Neural cell (in vitro differentiated cells): ENCODE measurements around the gene FRZB. TPM values are rescaled to one million over a fixed set of nuclear protein-coding genes. Genes with fewer than 3 reads are reported as not detected.

Experiments used
- H2AFZ ChIP-seq: fragments of 200-600, 300-800 bp; sonication (generic), shearing (Covaris generic); 2 replicates; pipeline ENCODE4 v1.6.0; 2014; ENCODE audit warnings: low read depth, mild to moderate bottlenecking, antibody characterized with exemption, low read length, moderate library complexity
- H3F3A ChIP-seq: fragments of 200-600 bp; shearing (Covaris generic); 2 replicates; pipeline ENCODE4 v1.6.1; 2016; ENCODE audit warnings: mild to moderate bottlenecking, moderate library complexity, mixed read lengths, antibody characterized with exemption, low read length; ENCODE audit not compliant: insufficient read depth, poor library complexity, severe bottlenecking
- H3K27ac ChIP-seq: fragments of 200-600, 300-800 bp; sonication (generic), shearing (Covaris generic); 2 replicates; pipeline ENCODE4 v1.5.1; 2014; ENCODE audit warnings: mild to moderate bottlenecking, low read length, moderate library complexity
- H3K27me3 ChIP-seq: fragments of 300-800, 200-600 bp; sonication (generic), shearing (Covaris generic); 2 replicates; pipeline ENCODE4 v1.6.0; 2014; ENCODE audit warnings: mild to moderate bottlenecking, low read depth, low read length, moderate library complexity; ENCODE audit not compliant: insufficient read depth
- H3K36me3 ChIP-seq: fragments of 300-800, 200-600 bp; sonication (generic), shearing (Covaris generic); 2 replicates; pipeline ENCODE4 v1.5.1; 2014; ENCODE audit warnings: mild to moderate bottlenecking, antibody characterized with exemption, low read length, moderate library complexity; ENCODE audit not compliant: insufficient read depth
- H3K4me2 ChIP-seq: fragments of 300-800, 200-600 bp; sonication (generic), shearing (Covaris generic); 2 replicates; pipeline ENCODE4 v1.6.0; 2014; ENCODE audit warnings: mild to moderate bottlenecking, low read length
- H3K4me3 ChIP-seq: fragments of 300-800, 200-600 bp; sonication (generic), shearing (Covaris generic); 2 replicates; pipeline ENCODE4 v1.5.1; 2014; ENCODE audit warnings: mild to moderate bottlenecking, low read length, moderate library complexity
- H3K79me2 ChIP-seq: fragments of 200-600 bp; shearing (Covaris generic); replicated peaks from 2 replicates; pipeline ENCODE4 v1.6.0; 2014; ENCODE audit warnings: mild to moderate bottlenecking, low read length, moderate library complexity; ENCODE audit not compliant: insufficient read depth
- H3K9ac ChIP-seq: fragments of 300-800, 200-600 bp; sonication (generic), shearing (Covaris generic); 2 replicates; pipeline ENCODE4 v1.6.1; 2016; ENCODE audit warnings: mild to moderate bottlenecking, low read length, mixed read lengths
- H3K9me2 ChIP-seq: fragments of 200-600 bp; shearing (Covaris generic); 2 replicates; pipeline ENCODE4 v1.6.1; 2016; ENCODE audit warnings: mild to moderate bottlenecking, low read length, mixed read lengths; ENCODE audit not compliant: insufficient read depth
- H3K9me3 ChIP-seq: fragments of 200-600, 300-800 bp; sonication (generic), shearing (Covaris generic); 2 replicates; pipeline ENCODE4 v1.6.1; 2016; ENCODE audit warnings: mild to moderate bottlenecking, mixed run types, low read length, moderate library complexity, mixed read lengths
- H4K20me1 ChIP-seq: fragments of 200-600 bp; shearing (Covaris generic); 2 replicates; pipeline ENCODE4 v1.6.1; 2016; ENCODE audit warnings: mild to moderate bottlenecking, mixed run types; ENCODE audit not compliant: insufficient read depth
- EP300 ChIP-seq: fragments of 450-650 bp; conservative IDR thresholded peaks from 2 replicates; pipeline ENCODE4 v1.6.1; 2014; ENCODE audit warnings: antibody characterized with exemption, mild to moderate bottlenecking, moderate library complexity; ENCODE audit not compliant: poor library complexity, severe bottlenecking
- EZH2 ChIP-seq: fragments of 200-600, 300-800 bp; shearing (Covaris generic), sonication (generic); IDR thresholded peaks from 2 replicates; pipeline ENCODE4 v1.6.1; 2014; ENCODE audit warnings: antibody characterized with exemption, low read length, borderline replicate concordance, mild to moderate bottlenecking; ENCODE audit not compliant: insufficient read depth, poor library complexity, severe bottlenecking
- MXI1 ChIP-seq: fragments of 450-650 bp; conservative IDR thresholded peaks from 2 replicates; pipeline ENCODE4 v1.6.1; 2014; ENCODE audit warnings: antibody characterized with exemption, mild to moderate bottlenecking; ENCODE audit not compliant: poor library complexity, severe bottlenecking
- POLR2AphosphoS5 ChIP-seq: IDR thresholded peaks from 2 replicates; pipeline ENCODE4 v1.6.1; 2012
- RAD21 ChIP-seq: fragments of 450-650 bp; conservative IDR thresholded peaks from 2 replicates; pipeline ENCODE4 v1.6.1; 2014; ENCODE audit warnings: antibody characterized with exemption, mild to moderate bottlenecking, moderate library complexity
- SMC3 ChIP-seq: fragments of 450-650 bp; conservative IDR thresholded peaks from 2 replicates; pipeline ENCODE4 v1.6.1; 2014; ENCODE audit warnings: antibody characterized with exemption, mild to moderate bottlenecking, moderate library complexity; ENCODE audit not compliant: poor library complexity
- TAF1 ChIP-seq: IDR thresholded peaks from 2 replicates; pipeline ENCODE4 v1.6.1; 2012; ENCODE audit warnings: low read depth
- polyA plus RNA-seq: library from polyadenylated mRNA; depleted of rRNA; stranded (reverse); fragments of >200 nt; gene quantifications from 2 replicates; pipeline ENCODE4 v1.2.3, GENCODE V29; 2014
- TF ChIP-seq, protein P1 (sequence below): IDR thresholded peaks from 2 replicates; pipeline ENCODE4 v1.6.1; 2012; ENCODE audit warnings: borderline replicate concordance
- TF ChIP-seq, protein P2 (sequence below): fragments of 450-650 bp; IDR thresholded peaks from 2 replicates; pipeline ENCODE4 v1.5.1; 2014; ENCODE audit warnings: antibody characterized with exemption, mild to moderate bottlenecking, moderate library complexity; ENCODE audit not compliant: poor library complexity, severe bottlenecking

The FRZB gene
- polyA plus RNA-seq, 1 donor from 2014 or later, result 3.5 TPM

DNA sequence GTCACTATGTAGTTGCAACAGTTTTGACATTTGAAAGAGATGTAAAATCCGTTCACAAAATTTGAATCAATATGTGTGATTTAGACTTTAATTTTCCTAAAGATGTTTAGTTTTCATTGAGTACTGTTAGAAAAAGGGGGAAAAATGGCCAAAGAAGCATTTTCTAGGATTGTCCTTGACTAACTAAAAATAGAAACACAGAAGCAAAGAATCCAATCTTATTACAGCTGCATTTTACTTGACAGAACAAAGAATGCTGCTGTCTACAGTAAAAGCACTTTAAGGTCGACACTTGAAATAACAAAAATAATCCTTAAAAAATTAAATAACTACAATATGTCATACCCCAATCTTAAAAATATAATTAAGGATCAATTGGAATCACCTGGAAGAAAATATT lies 48.9 kb downstream of the FRZB start:
- Histone ChIP-seq H3K27ac (peak overlapping the region; percentile 21), H3K9me2 (no peaks in the 10 kb centered on the region), H3K79me2 (no peaks in the 10 kb centered on the region), H4K20me1 (no peaks in the 10 kb centered on the region), H3K36me3 (no peaks in the 10 kb centered on the region), H3K4me2 (peak overlapping the region; percentile 12), H2AFZ (no peak overlapping the region), H3K27me3 (no peaks in the 10 kb centered on the region), H3F3A (no peaks in the 10 kb centered on the region), H3K9ac (no peak overlapping the region), H3K9me3 (no peaks in the 10 kb centered on the region), H3K4me3 (no peak overlapping the region)
- TF ChIP-seq, protein P1, sequence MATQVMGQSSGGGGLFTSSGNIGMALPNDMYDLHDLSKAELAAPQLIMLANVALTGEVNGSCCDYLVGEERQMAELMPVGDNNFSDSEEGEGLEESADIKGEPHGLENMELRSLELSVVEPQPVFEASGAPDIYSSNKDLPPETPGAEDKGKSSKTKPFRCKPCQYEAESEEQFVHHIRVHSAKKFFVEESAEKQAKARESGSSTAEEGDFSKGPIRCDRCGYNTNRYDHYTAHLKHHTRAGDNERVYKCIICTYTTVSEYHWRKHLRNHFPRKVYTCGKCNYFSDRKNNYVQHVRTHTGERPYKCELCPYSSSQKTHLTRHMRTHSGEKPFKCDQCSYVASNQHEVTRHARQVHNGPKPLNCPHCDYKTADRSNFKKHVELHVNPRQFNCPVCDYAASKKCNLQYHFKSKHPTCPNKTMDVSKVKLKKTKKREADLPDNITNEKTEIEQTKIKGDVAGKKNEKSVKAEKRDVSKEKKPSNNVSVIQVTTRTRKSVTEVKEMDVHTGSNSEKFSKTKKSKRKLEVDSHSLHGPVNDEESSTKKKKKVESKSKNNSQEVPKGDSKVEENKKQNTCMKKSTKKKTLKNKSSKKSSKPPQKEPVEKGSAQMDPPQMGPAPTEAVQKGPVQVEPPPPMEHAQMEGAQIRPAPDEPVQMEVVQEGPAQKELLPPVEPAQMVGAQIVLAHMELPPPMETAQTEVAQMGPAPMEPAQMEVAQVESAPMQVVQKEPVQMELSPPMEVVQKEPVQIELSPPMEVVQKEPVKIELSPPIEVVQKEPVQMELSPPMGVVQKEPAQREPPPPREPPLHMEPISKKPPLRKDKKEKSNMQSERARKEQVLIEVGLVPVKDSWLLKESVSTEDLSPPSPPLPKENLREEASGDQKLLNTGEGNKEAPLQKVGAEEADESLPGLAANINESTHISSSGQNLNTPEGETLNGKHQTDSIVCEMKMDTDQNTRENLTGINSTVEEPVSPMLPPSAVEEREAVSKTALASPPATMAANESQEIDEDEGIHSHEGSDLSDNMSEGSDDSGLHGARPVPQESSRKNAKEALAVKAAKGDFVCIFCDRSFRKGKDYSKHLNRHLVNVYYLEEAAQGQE, result no peak
- TF ChIP-seq RAD21 (no peak), EZH2 (no peak), SMC3 (no peak), EP300 (no peak), POLR2AphosphoS5 (no peak), TAF1 (no peak), MXI1 (no peak)
- TF ChIP-seq, protein P2, sequence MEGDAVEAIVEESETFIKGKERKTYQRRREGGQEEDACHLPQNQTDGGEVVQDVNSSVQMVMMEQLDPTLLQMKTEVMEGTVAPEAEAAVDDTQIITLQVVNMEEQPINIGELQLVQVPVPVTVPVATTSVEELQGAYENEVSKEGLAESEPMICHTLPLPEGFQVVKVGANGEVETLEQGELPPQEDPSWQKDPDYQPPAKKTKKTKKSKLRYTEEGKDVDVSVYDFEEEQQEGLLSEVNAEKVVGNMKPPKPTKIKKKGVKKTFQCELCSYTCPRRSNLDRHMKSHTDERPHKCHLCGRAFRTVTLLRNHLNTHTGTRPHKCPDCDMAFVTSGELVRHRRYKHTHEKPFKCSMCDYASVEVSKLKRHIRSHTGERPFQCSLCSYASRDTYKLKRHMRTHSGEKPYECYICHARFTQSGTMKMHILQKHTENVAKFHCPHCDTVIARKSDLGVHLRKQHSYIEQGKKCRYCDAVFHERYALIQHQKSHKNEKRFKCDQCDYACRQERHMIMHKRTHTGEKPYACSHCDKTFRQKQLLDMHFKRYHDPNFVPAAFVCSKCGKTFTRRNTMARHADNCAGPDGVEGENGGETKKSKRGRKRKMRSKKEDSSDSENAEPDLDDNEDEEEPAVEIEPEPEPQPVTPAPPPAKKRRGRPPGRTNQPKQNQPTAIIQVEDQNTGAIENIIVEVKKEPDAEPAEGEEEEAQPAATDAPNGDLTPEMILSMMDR, result no peak

DNA sequence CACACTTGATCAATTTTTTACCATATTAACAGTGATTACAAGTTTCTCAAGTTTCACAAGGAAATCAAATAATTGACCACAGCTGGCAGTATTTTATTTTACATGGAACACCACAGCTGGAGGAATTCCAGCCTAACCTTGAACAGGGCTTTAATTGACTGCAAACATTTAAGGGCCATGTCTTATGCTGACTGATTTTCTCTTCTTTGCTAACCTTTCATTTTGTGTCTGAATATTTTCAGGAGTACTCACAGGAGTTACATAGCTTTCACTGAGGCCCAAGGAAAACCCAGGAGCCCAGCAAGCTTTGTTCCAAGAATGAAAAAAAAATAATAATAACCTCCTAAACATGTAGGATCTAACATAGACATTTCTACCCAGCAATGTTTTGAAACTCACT lies 49.6 kb downstream of the FRZB start:
- H3F3A ChIP-seq, result no peaks in the 10 kb centered on the region
- no peak overlapping the region for H3K9ac ChIP-seq
- no peaks in the 10 kb centered on the region for H4K20me1 ChIP-seq
- H3K9me3 ChIP-seq, result no peaks in the 10 kb centered on the region
- no peaks in the 10 kb centered on the region for H3K79me2 ChIP-seq
- no peak overlapping the region for H2AFZ ChIP-seq
- no peaks in the 10 kb centered on the region for H3K9me2 ChIP-seq
- peak overlapping the region; percentile 21 for H3K27ac ChIP-seq
- no peak overlapping the region for H3K4me3 ChIP-seq
- H3K36me3 ChIP-seq, result no peaks in the 10 kb centered on the region
- H3K27me3 ChIP-seq, result no peaks in the 10 kb centered on the region
- TF ChIP-seq EZH2 (no peak), POLR2AphosphoS5 (no peak), RAD21 (no peak), MXI1 (no peak)
- TF ChIP-seq, protein P1, result no peak
- peak overlapping the region; percentile 12 for H3K4me2 ChIP-seq
